ENCODE data around the gene JMJD7. TPM values are rescaled to one million over a fixed set of nuclear protein-coding genes. Genes with fewer than 3 reads are reported as not detected.

Gene JMJD7
- total RNA-seq, 1 experiment from 2014 or later = 10.7 TPM

DNA sequence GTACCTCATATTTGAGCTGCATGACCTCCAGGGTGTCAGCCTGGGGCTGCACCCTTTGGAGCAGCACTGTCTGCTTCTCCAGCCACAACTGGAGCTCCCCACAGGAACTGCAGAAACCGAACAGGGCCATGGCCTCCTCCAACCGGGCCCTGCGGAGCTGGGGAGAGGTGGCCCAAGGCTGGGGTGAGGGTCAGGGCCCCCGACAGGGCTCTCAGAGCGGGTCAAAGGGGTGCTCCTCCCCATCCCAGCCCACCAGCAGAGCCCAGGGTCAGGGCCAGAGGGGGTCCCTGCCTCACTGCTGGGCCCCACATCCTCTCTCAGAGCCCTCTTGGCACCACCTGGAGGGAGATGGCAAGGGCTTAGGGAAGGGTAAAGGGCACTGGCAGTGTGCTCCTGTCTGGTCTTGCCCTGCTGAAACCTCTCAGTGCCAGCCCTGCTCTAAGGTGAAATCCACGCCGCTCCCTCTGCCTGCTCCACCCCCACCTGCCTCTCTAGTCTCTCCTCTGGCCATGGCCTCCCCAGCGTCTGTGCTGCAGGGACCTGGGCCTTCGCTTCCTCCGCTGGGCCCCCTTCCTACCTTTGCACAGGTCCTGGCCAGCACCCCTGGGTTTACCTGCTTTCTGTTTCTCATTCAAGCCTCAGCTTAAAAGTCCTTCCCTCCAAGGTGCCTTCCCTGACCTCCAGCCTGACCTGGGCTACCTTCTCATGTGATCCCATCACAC lies 52.4 kb downstream of the JMJD7 start:
- Histone ChIP-seq H3K27me3 (ENCODE audit: control insufficient read depth, insufficient read depth, low read length) (peaks cover 19% of the 10 kb centered on the region; the same call in 1 of the 2 replicates), H3K4me3 (ENCODE audit: insufficient read depth, low read depth, low read length) (no peak overlapping the region), H3K36me3 (replicated peaks; ENCODE audit: control insufficient read depth, insufficient read depth, low read length) (no peaks in the 10 kb centered on the region)
- no peak for DNase-seq

DNA sequence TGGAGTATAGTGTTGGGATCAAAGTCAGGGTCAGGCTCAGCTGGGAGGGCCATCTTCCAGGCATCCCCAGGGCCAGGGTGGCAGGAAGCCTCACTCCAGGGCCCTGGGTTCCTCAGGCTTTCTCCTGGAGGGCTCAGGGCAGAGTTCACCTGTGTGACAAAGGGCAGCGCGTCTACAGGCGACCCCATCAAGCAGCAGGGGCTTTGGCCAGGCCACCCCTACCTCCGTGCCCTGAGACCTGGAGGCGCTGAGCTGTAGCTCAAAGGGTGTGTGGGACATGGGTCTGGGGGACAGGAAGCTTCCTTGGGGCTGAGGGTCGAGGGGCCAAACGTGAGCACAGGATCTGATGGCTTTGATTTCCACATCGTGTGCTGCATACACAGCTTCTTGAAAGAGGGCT lies 53.2 kb downstream of the JMJD7 start:
- Histone ChIP-seq H3K36me3 (replicated peaks; ENCODE audit: control insufficient read depth, insufficient read depth, low read length) (no peaks in the 10 kb centered on the region), H3K4me3 (ENCODE audit: insufficient read depth, low read depth, low read length) (no peak overlapping the region), H3K27me3 (ENCODE audit: control insufficient read depth, insufficient read depth, low read length) (peaks cover 19% of the 10 kb centered on the region; the same call in 1 of the 2 replicates)
- DNase-seq = no peak

DNA sequence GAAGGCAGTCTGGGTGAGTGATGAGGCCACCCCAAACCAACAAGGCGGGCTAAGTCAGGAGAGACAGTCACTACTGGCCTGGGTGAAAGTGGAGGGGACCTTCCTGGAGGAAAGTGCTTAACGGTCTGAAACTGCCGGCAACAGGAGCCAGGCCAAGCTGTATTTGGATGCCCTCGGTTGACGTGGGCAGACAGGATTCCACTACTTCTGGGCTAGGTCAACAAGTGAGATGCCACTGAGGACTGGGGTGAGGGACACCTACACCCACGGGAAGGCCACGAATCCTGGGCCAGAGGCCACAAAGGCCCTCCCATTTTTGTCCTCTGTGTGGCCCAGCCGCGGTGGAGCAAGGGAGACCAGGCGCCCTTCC lies 53.6 kb downstream of the JMJD7 start:
- Histone ChIP-seq H3K27me3 (ENCODE audit: control insufficient read depth, insufficient read depth, low read length) (peaks cover 19% of the 10 kb centered on the region; the same call in 1 of the 2 replicates), H3K36me3 (replicated peaks; ENCODE audit: control insufficient read depth, insufficient read depth, low read length) (no peaks in the 10 kb centered on the region), H3K4me3 (ENCODE audit: insufficient read depth, low read depth, low read length) (peak overlapping the region; percentile 28; the same call in 1 of the 2 replicates)
- no peak for DNase-seq

DNA sequence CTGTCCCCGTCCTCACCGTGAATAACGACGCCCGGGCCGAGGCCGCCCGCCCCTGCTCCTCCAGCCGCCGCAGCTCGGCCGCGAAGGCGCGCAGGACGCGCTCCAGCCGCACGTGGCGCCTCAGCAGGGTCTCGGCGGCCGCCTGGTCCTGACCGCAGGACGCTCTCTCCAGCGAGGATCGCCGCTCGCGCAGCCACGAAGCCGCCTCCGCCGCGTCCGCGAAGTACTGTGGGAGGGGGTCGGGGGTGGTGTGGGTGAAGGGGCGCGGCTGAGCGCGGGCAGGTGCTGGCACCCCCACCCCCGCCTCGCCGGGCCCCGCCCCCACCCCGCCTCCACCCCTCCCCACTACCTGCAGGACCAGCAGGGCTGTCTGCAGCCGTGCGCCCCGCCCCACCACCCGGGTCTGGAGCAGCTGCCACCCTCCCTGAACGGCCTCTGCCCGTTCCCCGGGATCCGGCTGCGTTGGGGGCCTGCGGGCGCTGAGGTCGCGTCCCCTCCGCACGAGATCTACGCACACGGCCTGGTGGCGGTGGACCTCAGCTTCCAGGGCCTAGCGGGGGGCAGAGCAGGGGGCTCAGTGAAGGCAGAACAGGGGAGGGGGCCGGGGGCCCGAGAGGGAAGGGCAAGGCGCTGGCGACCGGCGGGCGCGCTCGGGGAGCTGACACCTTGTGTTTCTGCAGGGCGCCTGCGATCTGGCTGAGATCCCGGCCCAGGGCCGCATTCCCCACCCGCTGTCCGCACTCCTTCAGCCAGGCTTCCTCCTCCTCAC lies 54.2 kb downstream of the JMJD7 start:
- Histone ChIP-seq H3K27me3 (ENCODE audit: control insufficient read depth, insufficient read depth, low read length) (peaks cover 19% of the 10 kb centered on the region; the same call in 1 of the 2 replicates), H3K4me3 (ENCODE audit: insufficient read depth, low read depth, low read length) (peak overlapping the region; percentile 37; the same call in 1 of the 2 replicates)

DNA sequence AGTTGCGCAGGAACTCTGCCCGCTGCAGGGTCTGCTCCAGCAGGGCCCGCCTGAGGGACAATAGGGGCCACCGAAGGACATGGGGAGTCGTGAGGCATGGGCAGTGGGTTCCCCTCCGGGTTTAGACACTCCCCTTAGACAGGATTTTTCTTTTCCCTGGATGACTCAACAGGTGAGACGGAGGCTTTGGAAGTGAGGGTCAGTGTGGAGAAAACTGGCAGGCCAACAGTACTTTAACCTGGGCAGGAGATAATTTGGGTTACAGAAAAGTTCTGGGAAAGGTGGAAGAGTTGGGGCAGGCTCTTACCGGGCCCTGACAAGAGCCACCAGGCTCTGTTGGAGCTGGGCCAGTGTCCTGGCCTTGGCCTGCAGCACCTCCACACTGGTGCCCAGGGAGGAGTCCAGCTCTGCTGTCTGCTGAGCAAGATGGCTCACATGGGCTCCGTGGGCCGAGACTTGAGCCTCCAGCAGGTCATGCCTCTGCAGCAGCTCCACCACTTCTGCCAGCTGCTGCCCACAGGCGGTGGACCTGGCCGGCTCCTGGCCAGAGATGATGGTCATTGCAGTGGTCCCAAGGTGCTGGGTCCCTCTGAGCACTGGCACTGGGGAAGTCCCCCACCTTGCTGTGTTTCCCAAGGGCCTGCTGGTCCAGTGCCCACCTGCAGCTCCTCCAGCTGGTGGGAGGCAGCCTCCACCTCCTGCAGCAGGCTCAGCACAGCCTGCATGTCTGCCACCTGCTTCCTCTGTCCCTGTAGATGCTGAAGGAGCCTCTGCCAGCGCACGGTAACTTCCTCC lies 55.0 kb downstream of the JMJD7 start:
- Histone ChIP-seq H3K36me3 (replicated peaks; ENCODE audit: control insufficient read depth, insufficient read depth, low read length) (no peaks in the 10 kb centered on the region), H3K4me3 (ENCODE audit: insufficient read depth, low read depth, low read length) (peak overlapping the region; percentile 37; the same call in 1 of the 2 replicates), H3K27me3 (ENCODE audit: control insufficient read depth, insufficient read depth, low read length) (peaks cover 19% of the 10 kb centered on the region; the same call in 1 of the 2 replicates)
- no peak for DNase-seq

More for the DNA sequence above, 54.2 kb downstream of the JMJD7 start:
- H3K36me3 ChIP-seq (replicated peaks; ENCODE audit: control insufficient read depth, insufficient read depth, low read length) = no peaks in the 10 kb centered on the region
- DNase-seq = peak; percentile 94

DNA sequence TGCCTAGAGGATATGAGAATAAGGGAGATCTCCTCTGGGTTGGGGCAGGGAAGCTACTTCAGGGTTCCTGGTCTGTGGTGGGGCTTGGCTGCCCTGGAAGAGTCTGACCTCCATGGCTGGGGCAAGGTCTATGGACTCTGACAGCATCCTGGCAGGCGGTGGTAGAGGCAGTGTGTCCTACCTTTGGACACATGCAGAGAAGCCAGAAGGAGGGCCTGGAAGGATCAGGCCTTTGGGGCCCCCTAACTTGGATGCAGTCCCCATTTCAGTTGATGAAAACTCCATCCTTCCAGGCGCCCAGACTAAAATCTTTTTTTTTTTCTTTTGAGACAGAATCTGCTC lies 55.6 kb downstream of the JMJD7 start:
- no peaks in the 10 kb centered on the region for H3K36me3 ChIP-seq (replicated peaks; ENCODE audit: control insufficient read depth, insufficient read depth, low read length)
- no peak for DNase-seq
- peaks cover 19% of the 10 kb centered on the region; the same call in 1 of the 2 replicates for H3K27me3 ChIP-seq (ENCODE audit: control insufficient read depth, insufficient read depth, low read length)

DNA sequence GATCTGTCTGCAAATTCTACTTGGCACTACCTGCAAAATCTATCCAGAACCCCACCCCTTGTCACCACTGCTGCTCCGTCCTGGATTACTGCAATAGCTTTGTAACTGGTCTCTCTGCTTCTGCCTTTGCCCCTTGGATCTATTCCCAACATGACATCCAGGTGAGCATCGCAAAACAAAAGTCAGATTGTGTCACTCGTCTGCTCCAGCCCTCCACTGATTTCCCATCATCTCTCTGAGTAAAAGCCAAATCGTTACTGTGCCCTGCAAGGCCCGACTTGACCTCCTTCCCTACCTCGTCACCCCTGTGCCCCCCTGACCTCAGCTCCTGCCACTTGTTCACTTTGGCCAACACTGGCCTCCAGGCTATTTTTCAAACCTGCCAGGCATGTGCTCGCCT lies 56.6 kb downstream of the JMJD7 start:
- DNase-seq = no peak
- Histone ChIP-seq H3K27me3 (ENCODE audit: control insufficient read depth, insufficient read depth, low read length) (peaks cover 19% of the 10 kb centered on the region; the same call in 1 of the 2 replicates), H3K36me3 (replicated peaks; ENCODE audit: control insufficient read depth, insufficient read depth, low read length) (no peaks in the 10 kb centered on the region), H3K4me3 (ENCODE audit: insufficient read depth, low read depth, low read length) (no peak overlapping the region)

More for the DNA sequence above, 55.6 kb downstream of the JMJD7 start:
- H3K4me3 ChIP-seq (ENCODE audit: insufficient read depth, low read depth, low read length) = no peak overlapping the region

DNA sequence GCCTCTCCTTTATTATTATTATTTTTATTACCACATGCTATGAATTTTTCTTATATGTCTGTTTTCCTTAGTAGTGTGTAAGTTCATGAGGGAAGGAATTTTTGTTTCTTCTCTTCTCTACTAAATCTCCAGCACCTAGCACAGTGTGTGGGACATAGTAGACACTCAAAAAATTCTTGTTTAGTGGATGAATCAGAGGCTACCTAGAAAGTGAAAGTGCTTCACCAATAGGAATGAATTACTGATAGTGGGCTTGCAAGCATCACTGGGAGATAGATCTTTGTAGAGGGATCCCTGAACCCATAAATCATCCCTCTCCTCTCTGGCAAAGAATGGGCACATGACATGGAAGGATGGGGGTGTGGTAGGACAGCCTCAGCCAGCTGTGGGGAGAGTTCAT lies 57.4 kb downstream of the JMJD7 start:
- no peak overlapping the region for H3K4me3 ChIP-seq (ENCODE audit: insufficient read depth, low read depth, low read length)
- no peak for DNase-seq
- H3K36me3 ChIP-seq (replicated peaks; ENCODE audit: control insufficient read depth, insufficient read depth, low read length) = no peaks in the 10 kb centered on the region
- peaks cover 19% of the 10 kb centered on the region; the same call in 1 of the 2 replicates for H3K27me3 ChIP-seq (ENCODE audit: control insufficient read depth, insufficient read depth, low read length)

DNA sequence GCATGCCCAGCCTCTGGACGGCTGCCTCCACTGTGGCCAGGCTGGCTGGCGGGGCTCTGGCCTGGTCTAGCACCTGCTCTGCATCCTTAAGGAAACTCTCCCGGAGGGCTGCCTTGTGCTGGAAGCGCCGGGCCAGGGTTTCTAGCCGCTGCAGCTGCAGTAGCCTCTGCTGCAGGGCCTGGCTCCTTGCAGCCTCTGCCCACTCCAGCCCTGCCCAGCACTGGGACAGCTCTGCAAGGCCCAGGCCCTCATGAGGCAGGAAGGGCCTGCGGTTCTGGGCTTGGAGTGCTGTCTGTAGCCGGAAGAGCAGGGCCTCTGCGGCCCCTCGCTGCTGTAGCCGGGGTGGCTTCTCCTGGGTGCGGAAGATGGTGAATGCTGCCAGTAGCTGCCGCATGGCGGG lies 57.9 kb downstream of the JMJD7 start:
- Histone ChIP-seq H3K27me3 (ENCODE audit: control insufficient read depth, insufficient read depth, low read length) (peaks cover 17% of the 10 kb centered on the region; the same call in 1 of the 2 replicates), H3K36me3 (replicated peaks; ENCODE audit: control insufficient read depth, insufficient read depth, low read length) (no peaks in the 10 kb centered on the region)
- DNase-seq = no peak

DNA sequence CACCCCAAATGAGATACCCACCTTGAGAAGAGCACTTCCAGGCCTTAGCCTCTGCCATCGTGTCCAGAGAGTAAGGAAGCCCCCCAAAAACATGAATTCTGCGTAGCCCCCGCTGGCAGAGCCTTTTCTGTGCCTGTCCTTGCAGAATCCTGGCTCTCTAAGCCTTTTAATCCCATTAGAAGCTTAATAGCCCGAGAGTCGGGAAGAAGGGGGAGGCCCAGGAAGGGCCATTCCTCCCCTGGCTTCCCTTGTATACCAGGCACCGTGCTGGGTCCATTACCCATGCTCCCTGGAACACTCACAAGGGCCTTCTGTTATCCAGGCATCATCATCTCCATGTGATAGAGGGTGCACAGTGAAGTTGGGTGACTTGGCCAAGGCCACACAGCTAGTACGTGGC lies 58.8 kb downstream of the JMJD7 start:
- Histone ChIP-seq H3K27me3 (ENCODE audit: control insufficient read depth, insufficient read depth, low read length) (peaks cover 9% of the 10 kb centered on the region; the same call in 1 of the 2 replicates), H3K36me3 (replicated peaks; ENCODE audit: control insufficient read depth, insufficient read depth, low read length) (no peaks in the 10 kb centered on the region), H3K4me3 (ENCODE audit: insufficient read depth, low read depth, low read length) (no peak overlapping the region)
- no peak for DNase-seq

More for the DNA sequence above, 57.9 kb downstream of the JMJD7 start:
- no peak overlapping the region for H3K4me3 ChIP-seq (ENCODE audit: insufficient read depth, low read depth, low read length)

DNA sequence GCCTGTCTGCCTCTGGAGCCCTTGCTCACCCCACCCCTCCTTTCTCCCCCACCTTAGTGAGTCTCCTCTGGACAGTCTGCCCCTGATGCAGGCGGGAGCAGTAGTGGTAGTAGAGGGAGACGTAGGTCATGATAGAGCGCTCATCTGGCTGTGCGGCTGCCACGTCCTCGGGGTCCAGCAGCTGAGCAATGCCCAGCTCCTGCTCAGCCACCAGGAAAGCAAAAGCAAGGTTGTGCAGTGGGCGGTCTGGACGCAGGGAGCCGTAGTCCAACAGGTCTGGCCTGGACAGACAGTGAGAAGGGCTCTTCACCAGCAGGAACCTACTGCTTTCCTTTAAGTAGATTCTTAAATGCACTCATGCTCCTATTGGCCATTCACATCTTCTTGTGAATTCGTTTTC lies 59.3 kb downstream of the JMJD7 start:
- DNase-seq = no peak
- peaks cover 9% of the 10 kb centered on the region; the same call in 1 of the 2 replicates for H3K27me3 ChIP-seq (ENCODE audit: control insufficient read depth, insufficient read depth, low read length)
- no peak overlapping the region for H3K4me3 ChIP-seq (ENCODE audit: insufficient read depth, low read depth, low read length)
- H3K36me3 ChIP-seq (replicated peaks; ENCODE audit: control insufficient read depth, insufficient read depth, low read length) = no peaks in the 10 kb centered on the region

Other genes with a start within 250 kb of the JMJD7 start
- 21.4 and 27.8 TPM in 2 replicates for gene MGA, start 167.7 kb upstream of the JMJD7 start, total RNA-seq (2014; rRNA removed; shearing (Covaris generic))
- 5.9 and 8.2 TPM in 2 replicates for gene MAPKBP1, start 53.6 kb upstream of the JMJD7 start, total RNA-seq (2014; rRNA removed; shearing (Covaris generic))
- gene PLA2G4B, start 10.8 kb downstream of the JMJD7 start, total RNA-seq (2014; rRNA removed; shearing (Covaris generic)) = 3.0 and 5.3 TPM in 2 replicates
- gene SPTBN5, start 66.0 kb downstream of the JMJD7 start, total RNA-seq (2014; rRNA removed; shearing (Covaris generic)) = 0.17 and 0.55 TPM in 2 replicates
- gene EHD4, start 144.5 kb downstream of the JMJD7 start, total RNA-seq (2014; rRNA removed; shearing (Covaris generic)) = 22.0 and 22.2 TPM in 2 replicates
- not detected in 2 replicates for gene PLA2G4E, start 192.9 kb downstream of the JMJD7 start, total RNA-seq (2014; rRNA removed; shearing (Covaris generic))

Data from H7 (cell line).